Ectodermal cell (in vitro differentiated cells): ENCODE measurements around the gene DGKE.

Experiments
- H3K27ac ChIP-seq: 2 replicates; pipeline ENCODE4 v1.7.0; 2013; ENCODE audit warnings: mild to moderate bottlenecking, low read depth, low read length; ENCODE audit not compliant: insufficient read depth, poor library complexity, severe bottlenecking
- H3K27me3 ChIP-seq: 2 replicates; pipeline ENCODE4 v1.7.0; 2013; ENCODE audit warnings: mild to moderate bottlenecking, low read length; ENCODE audit not compliant: insufficient read depth, control insufficient read depth, poor library complexity, severe bottlenecking
- H3K36me3 ChIP-seq: one replicate; pipeline ENCODE4 v1.7.0; 2013; ENCODE audit warnings: low read length; ENCODE audit not compliant: control insufficient read depth, insufficient read depth
- H3K4me1 ChIP-seq: one replicate; pipeline ENCODE4 v1.7.0; 2013; ENCODE audit warnings: low read length; ENCODE audit not compliant: control insufficient read depth, insufficient read depth
- H3K4me3 ChIP-seq: 2 replicates; pipeline ENCODE4 v1.7.0; 2013; ENCODE audit warnings: low read depth, low read length, control low read depth; ENCODE audit not compliant: insufficient read depth
- H3K9me3 ChIP-seq: 2 replicates; pipeline ENCODE4 v1.7.0; 2013; ENCODE audit warnings: mild to moderate bottlenecking, low read length, moderate library complexity; ENCODE audit not compliant: control insufficient read depth
- WGBS, 2 experiments: methylation state at CpG; one replicate each; pipeline ENCODE4 v1.1.7; 2013; ENCODE audit warnings: missing lambda C conversion rate in 2 of 2; 5-methylcytosine and 5-hydroxymethylcytosine counted together

DGKE gene

GRCh38 chr17:56912105-56912999 is 78.4 kb downstream of the DGKE start:
- Histone ChIP-seq H3K9me3 (no peaks in the 10 kb centered on the region), H3K27ac (no peak overlapping the region), H3K4me1 (peaks cover 6% of the 10 kb centered on the region), H3K4me3 (no peak overlapping the region), H3K27me3 (peaks cover 38% of the 10 kb centered on the region), H3K36me3 (no peaks in the 10 kb centered on the region)
- 93 to 94% methylated on average over 21 of the region's 21 CpGs for WGBS, 2 experiments

DNA sequence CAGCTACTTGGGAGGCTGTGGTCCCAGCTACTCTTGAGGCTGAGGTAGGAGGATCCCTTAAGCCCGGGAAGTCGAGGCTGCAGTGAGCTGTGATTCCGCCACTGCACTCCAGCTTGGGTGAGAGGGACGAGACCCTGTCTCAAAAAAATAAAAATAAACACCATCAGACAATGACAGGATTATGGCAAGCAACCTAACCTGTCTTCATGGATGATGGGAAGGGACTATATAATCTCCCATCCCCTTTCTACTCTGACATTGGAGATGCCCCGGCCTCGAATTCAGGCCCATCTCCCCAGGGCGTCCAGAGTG is 79.0 kb downstream of the DGKE start:
- Histone ChIP-seq H3K27ac (no peak overlapping the region), H3K27me3 (peaks cover 38% of the 10 kb centered on the region), H3K4me1 (peaks cover 6% of the 10 kb centered on the region), H3K4me3 (peak overlapping the region; percentile 70), H3K36me3 (no peaks in the 10 kb centered on the region), H3K9me3 (no peaks in the 10 kb centered on the region)
- 71 to 73% methylated on average over 7 of the region's 7 CpGs for WGBS, 2 experiments

DNA sequence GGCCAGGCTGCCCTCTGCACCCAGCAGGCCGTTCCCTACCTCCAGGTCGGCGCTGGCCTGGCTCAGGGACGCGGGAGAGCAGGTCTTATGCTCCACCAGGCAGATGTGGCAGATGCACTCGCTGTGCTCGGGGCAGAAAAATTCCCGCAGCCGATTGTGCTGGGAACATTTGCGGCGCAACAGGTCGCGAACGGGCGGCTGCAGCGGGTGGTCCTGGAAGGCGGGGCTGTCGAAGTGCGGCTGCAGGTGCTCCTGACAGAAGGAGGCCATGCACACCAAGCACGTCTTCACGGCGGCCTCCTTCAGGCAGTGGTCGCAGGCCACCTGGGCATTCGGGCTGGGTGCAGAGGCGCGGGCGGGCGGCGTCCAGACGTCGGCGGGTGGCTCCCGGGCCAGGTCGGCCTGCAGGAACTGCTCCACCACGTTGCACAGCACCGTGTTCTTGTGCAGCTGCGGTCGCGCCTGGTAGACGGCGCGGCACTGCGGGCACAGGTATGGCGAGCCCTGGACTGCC is 79.5 kb downstream of the DGKE start:
- Histone ChIP-seq H3K9me3 (no peaks in the 10 kb centered on the region), H3K4me3 (peak overlapping the region; percentile 70), H3K4me1 (peaks cover 6% of the 10 kb centered on the region), H3K36me3 (no peaks in the 10 kb centered on the region), H3K27me3 (peaks cover 38% of the 10 kb centered on the region), H3K27ac (no peak overlapping the region)
- 3 to 4% methylated on average over 44 of the region's 44 CpGs for WGBS, 2 experiments

DNA sequence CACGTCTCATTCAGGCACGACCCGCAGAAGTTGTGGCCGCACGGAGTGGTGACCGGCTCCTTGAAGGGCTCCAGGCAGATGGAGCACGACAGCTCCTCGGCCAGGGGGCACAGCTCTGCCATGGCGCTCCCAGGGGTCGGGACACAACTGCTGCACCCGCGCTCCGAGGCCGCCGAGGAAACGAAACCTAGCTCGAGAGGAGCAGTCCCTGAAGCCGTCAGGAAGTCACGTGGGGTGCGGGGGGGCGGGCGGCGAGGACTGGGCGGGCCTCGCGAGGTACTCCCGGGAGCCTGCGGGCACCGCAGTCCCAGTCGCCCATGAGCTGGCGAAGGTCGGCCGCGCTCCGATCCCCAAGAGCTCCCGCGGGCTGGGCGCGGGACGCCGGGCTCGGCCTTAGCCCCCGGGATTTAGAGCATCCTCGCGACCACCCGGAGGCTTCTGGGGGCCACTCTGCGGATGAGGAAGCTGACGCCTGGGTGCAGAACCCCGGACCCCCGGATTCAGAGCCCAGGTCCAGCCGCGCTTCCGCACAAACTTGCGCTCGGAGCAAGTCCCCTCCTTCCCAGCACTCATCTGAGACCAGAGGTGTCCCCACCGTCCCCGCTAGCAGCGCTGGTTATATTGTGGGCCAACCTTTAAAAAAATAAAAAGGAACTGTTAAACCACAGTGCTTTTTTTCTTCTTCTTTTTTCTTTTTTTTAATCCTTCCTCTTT is 80.1 kb downstream of the DGKE start, which contains the start of gene TRIM25:
TSS of gene TRIM25 (minus strand) at position 183 of the 714 bp plus-strand sequence. CDS start at position 122, 61 bp downstream.
- Histone ChIP-seq H3K36me3 (no peaks in the 10 kb centered on the region), H3K27ac (no peak within 1 kb of the TSS), H3K27me3 (peaks cover 38% of the 10 kb centered on the region), H3K4me1 (peaks cover 6% of the 10 kb centered on the region), H3K4me3 (peak within 1 kb of the TSS; percentile 70), H3K9me3 (no peaks in the 10 kb centered on the region)
- WGBS, 2 experiments = 0 to 1% methylated on average over 58 of the region's 58 CpGs

DNA sequence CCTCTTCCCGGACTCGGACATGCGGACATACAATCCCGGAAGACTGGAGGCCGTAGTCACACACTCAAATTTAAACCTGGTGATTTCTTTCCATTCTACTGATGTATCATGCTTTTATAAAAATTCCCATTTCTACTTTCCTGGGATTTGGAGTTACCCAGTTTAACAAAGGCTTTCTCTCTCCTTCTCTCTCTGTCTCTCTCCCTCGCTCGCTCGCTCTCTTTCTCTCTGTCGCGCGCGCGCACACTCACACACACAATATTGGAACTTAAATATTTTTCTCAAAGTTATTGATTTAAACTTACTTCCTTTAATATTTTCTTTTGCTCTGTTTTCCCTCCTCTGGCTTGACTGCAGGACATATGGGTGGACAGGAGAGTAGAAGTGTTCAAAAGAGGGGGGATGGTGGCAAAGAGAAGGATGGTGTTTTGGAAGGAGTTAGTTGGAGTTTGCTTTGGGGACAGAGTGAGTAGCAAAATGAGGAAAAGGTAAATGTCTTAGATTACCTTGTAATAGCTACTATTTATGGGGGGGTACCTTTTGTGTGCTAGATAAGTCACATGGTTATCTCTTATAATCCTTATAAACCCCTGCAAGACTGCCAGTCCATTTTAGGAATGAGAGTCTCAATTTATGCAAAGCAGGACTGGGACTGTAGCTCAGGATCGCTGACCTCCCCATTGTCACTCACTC is 80.8 kb downstream of the DGKE start:
- no peak overlapping the region for H3K27ac ChIP-seq
- H3K4me3 ChIP-seq = peak overlapping the region; percentile 70
- 25 to 41% methylated on average over 14 of the region's 14 CpGs for WGBS, 2 experiments
- H3K4me1 ChIP-seq = peaks cover 6% of the 10 kb centered on the region
- H3K9me3 ChIP-seq = no peaks in the 10 kb centered on the region
- no peaks in the 10 kb centered on the region for H3K36me3 ChIP-seq
- peaks cover 38% of the 10 kb centered on the region for H3K27me3 ChIP-seq

DNA sequence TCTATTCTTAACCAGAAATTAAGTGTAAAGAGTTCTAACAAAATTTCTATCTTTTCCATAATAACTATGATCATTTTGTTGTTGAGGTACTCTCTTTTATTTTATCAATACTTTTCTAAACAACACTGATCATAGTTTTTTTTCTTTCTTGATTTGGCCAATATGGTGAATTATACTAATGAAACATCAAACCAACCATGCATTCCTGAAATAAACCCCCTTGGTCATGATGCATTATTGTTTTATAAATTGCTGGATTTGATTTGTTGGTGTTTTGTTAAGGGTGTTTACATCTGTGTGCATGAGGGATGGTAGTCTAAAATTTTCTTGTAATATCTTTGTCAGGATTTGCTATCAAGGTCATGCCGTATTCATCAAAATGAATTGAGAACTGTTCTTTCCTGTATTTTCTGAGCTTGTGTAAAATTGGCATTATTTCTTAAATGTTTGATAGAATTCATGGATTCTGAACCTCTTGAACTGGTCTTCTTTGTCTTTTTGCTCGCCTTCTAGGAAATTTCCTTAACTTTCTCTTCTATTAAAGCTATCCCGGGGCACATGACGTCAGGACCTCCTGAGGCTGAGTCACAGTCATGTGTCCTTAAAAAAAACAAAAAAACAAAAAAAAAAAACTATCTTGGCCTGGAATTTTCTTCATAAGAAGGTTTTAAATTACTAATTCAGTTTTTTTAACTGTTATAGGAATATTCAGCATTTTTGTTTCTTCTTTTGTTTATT is 83.8 kb downstream of the DGKE start:
- no peak overlapping the region for H3K4me3 ChIP-seq
- H3K27ac ChIP-seq = no peak overlapping the region
- 87% methylated on average over 4 of the region's 4 CpGs for WGBS, 2 experiments
- peaks cover 33% of the 10 kb centered on the region for H3K27me3 ChIP-seq
- no peaks in the 10 kb centered on the region for H3K9me3 ChIP-seq
- peaks cover 6% of the 10 kb centered on the region for H3K4me1 ChIP-seq
- no peaks in the 10 kb centered on the region for H3K36me3 ChIP-seq

GRCh38 chr17:56918916-56919315 is 85.0 kb downstream of the DGKE start:
- Histone ChIP-seq H3K27ac (no peak overlapping the region), H3K4me3 (no peak overlapping the region), H3K36me3 (no peaks in the 10 kb centered on the region), H3K27me3 (peaks cover 21% of the 10 kb centered on the region), H3K9me3 (no peaks in the 10 kb centered on the region), H3K4me1 (peaks cover 6% of the 10 kb centered on the region)
- 94 to 100% methylated on average over 3 of the region's 3 CpGs for WGBS, 2 experiments
